ENCODE data around the gene ATP2A1. TPM values are rescaled to one million over a fixed set of nuclear protein-coding genes. Genes with fewer than 3 reads are reported as not detected.
A peak's percentile ranks its signal among the peaks of the same experiment; 100 is the strongest.

The ATP2A1 gene
- total and polyA plus RNA-seq, 7 donors, result 0.36 to 1.6 (median 0.85) TPM; not detected in 3

GRCh38 chr16:28933171-28933570 lies 54.9 kb downstream of the ATP2A1 start:
- Histone ChIP-seq H3K27me3 (no peaks in the 10 kb centered on the region), H3K4me1 (peaks cover 0 to 11% (median 3%) of the 10 kb centered on the region in 4 donors), H3K9me3 (no peaks in the 10 kb centered on the region), H3K4me3 (no peak overlapping the region), H3K36me3 (no peaks in the 10 kb centered on the region), H3K27ac (no peak overlapping the region)
- intact Hi-C loops (cut with DNase I), result no loop called here
- no peak for DNase-seq
- WGBS, 2 donors, result 80 to 84% methylated on average over 8 of the region's 8 CpGs
- TF ChIP-seq, protein P1, sequence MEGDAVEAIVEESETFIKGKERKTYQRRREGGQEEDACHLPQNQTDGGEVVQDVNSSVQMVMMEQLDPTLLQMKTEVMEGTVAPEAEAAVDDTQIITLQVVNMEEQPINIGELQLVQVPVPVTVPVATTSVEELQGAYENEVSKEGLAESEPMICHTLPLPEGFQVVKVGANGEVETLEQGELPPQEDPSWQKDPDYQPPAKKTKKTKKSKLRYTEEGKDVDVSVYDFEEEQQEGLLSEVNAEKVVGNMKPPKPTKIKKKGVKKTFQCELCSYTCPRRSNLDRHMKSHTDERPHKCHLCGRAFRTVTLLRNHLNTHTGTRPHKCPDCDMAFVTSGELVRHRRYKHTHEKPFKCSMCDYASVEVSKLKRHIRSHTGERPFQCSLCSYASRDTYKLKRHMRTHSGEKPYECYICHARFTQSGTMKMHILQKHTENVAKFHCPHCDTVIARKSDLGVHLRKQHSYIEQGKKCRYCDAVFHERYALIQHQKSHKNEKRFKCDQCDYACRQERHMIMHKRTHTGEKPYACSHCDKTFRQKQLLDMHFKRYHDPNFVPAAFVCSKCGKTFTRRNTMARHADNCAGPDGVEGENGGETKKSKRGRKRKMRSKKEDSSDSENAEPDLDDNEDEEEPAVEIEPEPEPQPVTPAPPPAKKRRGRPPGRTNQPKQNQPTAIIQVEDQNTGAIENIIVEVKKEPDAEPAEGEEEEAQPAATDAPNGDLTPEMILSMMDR (IDR thresholded peaks at IDR 0.05), result no peak
- TF ChIP-seq EP300 (IDR thresholded peaks at IDR 0.05) (no peak), POLR2A (IDR thresholded peaks at IDR 0.05) (no peak), POLR2AphosphoS5 (IDR thresholded peaks at IDR 0.05) (no peak)

DNA sequence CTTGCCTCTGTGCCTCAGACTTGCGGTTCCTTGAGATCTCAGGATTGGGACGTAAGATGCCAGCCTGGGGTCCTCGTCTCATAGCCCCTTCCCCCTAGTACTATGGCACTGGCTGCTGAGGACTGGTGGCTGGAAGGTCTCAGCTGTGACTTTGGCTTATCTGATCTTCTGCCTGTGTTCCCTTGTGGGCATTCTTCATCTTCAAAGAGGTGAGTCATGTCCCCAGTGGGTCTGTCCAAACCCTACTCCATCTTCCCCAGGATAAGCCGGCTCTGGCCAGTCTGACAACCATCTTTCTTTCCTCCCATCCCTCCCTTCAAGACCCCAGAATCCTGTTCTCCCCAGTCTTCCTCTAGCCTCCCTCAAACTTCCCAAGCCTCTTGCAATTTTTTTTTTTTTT lies 57.1 kb downstream of the ATP2A1 start:
- Histone ChIP-seq H3K4me1 (peaks cover 0 to 11% (median 3%) of the 10 kb centered on the region in 4 donors), H3K9me3 (no peaks in the 10 kb centered on the region), H3K4me3 (no peak overlapping the region), H3K36me3 (no peaks in the 10 kb centered on the region), H3K27me3 (no peaks in the 10 kb centered on the region), H3K27ac (no peak overlapping the region)
- intact Hi-C loops (cut with DNase I), result no loop called here
- 95% methylated on average over 4 of the region's 4 CpGs for WGBS, 2 donors
- no peak for DNase-seq
- TF ChIP-seq, protein P1 (IDR thresholded peaks at IDR 0.05), result no peak
- no peak for TF ChIP-seq EP300 (IDR thresholded peaks at IDR 0.05)
- no peak for TF ChIP-seq POLR2A (IDR thresholded peaks at IDR 0.05)
- TF ChIP-seq POLR2AphosphoS5 (IDR thresholded peaks at IDR 0.05), result no peak

DNA sequence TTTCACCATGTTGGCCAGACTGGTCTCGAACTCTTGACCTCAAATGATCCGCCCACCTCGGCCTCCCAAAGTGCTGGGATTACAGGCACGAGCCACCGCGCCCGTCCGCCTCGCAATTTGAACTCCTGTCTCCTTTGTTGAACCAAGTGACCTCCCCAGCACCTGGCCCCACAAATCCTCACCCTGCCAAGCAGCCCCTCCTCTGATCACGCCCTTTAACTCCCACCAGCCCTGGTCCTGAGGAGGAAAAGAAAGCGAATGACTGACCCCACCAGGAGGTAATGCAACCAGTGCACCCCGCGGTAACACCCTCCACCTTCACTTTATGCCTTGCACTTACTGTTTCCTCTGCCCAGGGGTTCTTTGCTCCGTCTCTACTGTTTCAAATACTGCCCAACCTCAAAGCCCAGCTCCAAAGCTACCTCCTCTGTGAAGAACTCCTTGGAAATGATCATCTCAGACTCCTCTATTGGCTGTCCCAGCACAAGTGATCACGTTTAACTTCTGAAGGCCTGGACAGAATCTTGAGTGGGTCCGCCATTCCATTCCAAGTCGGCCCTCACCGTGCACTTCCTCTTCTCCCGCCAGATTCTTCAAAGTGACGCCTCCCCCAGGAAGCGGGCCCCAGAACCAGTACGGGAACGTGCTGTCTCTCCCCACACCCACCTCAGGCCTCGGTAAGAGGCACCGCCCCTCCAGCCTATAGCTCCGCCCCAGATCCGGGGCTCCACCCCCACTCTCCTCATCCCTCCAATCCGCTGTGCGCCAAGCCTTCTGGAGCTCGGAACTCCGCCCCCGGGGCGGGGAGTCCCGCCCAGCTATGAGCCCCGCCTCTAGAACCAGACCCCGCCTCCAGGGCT lies 57.9 kb downstream of the ATP2A1 start:
- TF ChIP-seq POLR2AphosphoS5 (IDR thresholded peaks at IDR 0.05) (no peak), EP300 (IDR thresholded peaks at IDR 0.05) (no peak), POLR2A (IDR thresholded peaks at IDR 0.05) (no peak)
- TF ChIP-seq, protein P1 (IDR thresholded peaks at IDR 0.05), result no peak

GRCh38 chr16:28936784-28937155 lies 58.5 kb downstream of the ATP2A1 start:
- H3K4me1 ChIP-seq, result peaks cover 0 to 11% (median 3%) of the 10 kb centered on the region in 4 donors
- TF ChIP-seq EP300 (IDR thresholded peaks at IDR 0.05), result no peak
- TF ChIP-seq, protein P1 (IDR thresholded peaks at IDR 0.05), result no peak
- no peak for TF ChIP-seq POLR2A (IDR thresholded peaks at IDR 0.05)
- TF ChIP-seq POLR2AphosphoS5 (IDR thresholded peaks at IDR 0.05), result no peak
- H3K4me3 ChIP-seq, result peak overlapping the region in 2 of 4 donors; percentile 4 to 36
- H3K27me3 ChIP-seq, result no peaks in the 10 kb centered on the region
- intact Hi-C loops (cut with DNase I), result no loop called here
- DNase-seq, result no peak
- H3K36me3 ChIP-seq, result no peaks in the 10 kb centered on the region
- 72 to 76% methylated on average over 26 of the region's 26 CpGs for WGBS, 2 donors
- H3K9me3 ChIP-seq, result no peaks in the 10 kb centered on the region
- H3K27ac ChIP-seq, result no peak overlapping the region

More for the DNA sequence above, 57.9 kb downstream of the ATP2A1 start:
- H3K27me3 ChIP-seq, result no peaks in the 10 kb centered on the region
- WGBS, 2 donors, result 12 to 29% methylated on average over 36 of the region's 36 CpGs
- DNase-seq, result peak; percentile 82
- H3K9me3 ChIP-seq, result no peaks in the 10 kb centered on the region
- intact Hi-C loops (cut with DNase I), result no loop called here
- H3K36me3 ChIP-seq, result no peaks in the 10 kb centered on the region
- peak overlapping the region in 2 of 4 donors; percentile 4 to 36 for H3K4me3 ChIP-seq
- H3K4me1 ChIP-seq, result peaks cover 0 to 11% (median 3%) of the 10 kb centered on the region in 4 donors
- no peak overlapping the region for H3K27ac ChIP-seq
